Heart right ventricle (tissue), 16 donors: Measurements from ENCODE around the gene KIF2A. TPM values are rescaled to one million over a fixed set of nuclear protein-coding genes. Genes with fewer than 3 reads are reported as not detected.

Experiments used
- ATAC-seq, 8 donors: fragments of 200-7000 bp; cut with Tn5 transposase; one replicate each; pipeline ENCODE4 v1.9.1; 2020; ENCODE audit warnings: mild to moderate bottlenecking in 8 of 8, moderate library complexity in 8 of 8, moderate number of reproducible peaks in 1 of 8
- DNase-seq, 2 donors: peaks; one replicate each; pipeline ENCODE4 v3.0.0-alpha.2; 2020
- H3K27ac ChIP-seq, 10 donors: fragments of 200-600 bp; sonication (generic) in 2 of 10; one replicate each; pipeline versions ENCODE4 v1.5.0 to v1.8.0; 2020 to 2022; ENCODE audit warnings: mild to moderate bottlenecking in 3 of 10
- H3K27me3 ChIP-seq, 7 donors: fragments of 200-600 bp; one replicate each; pipeline ENCODE4 v1.8.0; 2021 to 2022; ENCODE audit warnings: mild to moderate bottlenecking in 2 of 7
- H3K36me3 ChIP-seq, 9 donors: fragments of 200-600 bp; sonication (generic) in 1 of 9; one replicate each; pipeline versions ENCODE4 v1.5.0 to v1.8.0; 2020 to 2022; ENCODE audit warnings: mild to moderate bottlenecking in 2 of 9
- H3K4me1 ChIP-seq, 9 donors: fragments of 200-600 bp; sonication (generic) in 1 of 9; one replicate each; pipeline versions ENCODE4 v1.5.0 to v1.8.0; 2020 to 2022; ENCODE audit warnings: mild to moderate bottlenecking in 4 of 9
- H3K4me3 ChIP-seq, 10 donors: fragments of 200-600 bp; sonication (generic) in 2 of 10; one replicate each; pipeline versions ENCODE4 v1.5.0 to v1.8.0; 2020 to 2022; ENCODE audit warnings: mild to moderate bottlenecking in 7 of 10, moderate library complexity in 2 of 10
- H3K9me3 ChIP-seq, 11 donors: fragments of 200-600 bp in 10 of 11; sonication (generic) in 2 of 11; one replicate each; pipeline versions ENCODE4 v1.5.0 to v1.8.0; 2013 to 2022; ENCODE audit warnings: mild to moderate bottlenecking in 2 of 11, control low read depth in 1 of 11, moderate library complexity in 1 of 11
- WGBS, 2 donors: extraction: QIAGEN DNeasy Blood & Tissue Kit; methylation state at CpG; one replicate each; pipeline ENCODE4 v1.1.7; 2013; ENCODE audit warnings: inconsistent platforms in 1 of 2; 5-methylcytosine and 5-hydroxymethylcytosine counted together
- intact Hi-C, 10 donors: fragments of 100-400 bp; cut with DNase I; formaldehyde crosslinking; loops; one replicate each; pipeline versions ENCODE4 v1.11.1 to v1.14.2; 2022
- polyA plus RNA-seq, 2 donors: library from polyadenylated mRNA; stranded (reverse); fragments of 200-250 nt; gene quantifications; one replicate each; pipeline ENCODE4 v1.2.3, GENCODE V29; 2013
- total RNA-seq, 10 donors: library from RNA; stranded (reverse); fragmentation: NEBNext Ultra II Directional in 3 of 10; extraction: Animal tissue kit (Norgen Biotek cat#: 25700) in 3 of 10; gene quantifications; one replicate each; pipeline versions ENCODE4 v1.2.1 to v1.2.4, GENCODE V29; 2021 to 2023
- TF ChIP-seq, protein P1 (sequence below), 9 donors: fragments of 200-600 bp; sonication (generic) in 2 of 9; IDR thresholded peaks; one replicate each; pipeline versions ENCODE4 v1.5.0 to v1.8.0; 2021 to 2022; ENCODE audit warnings: antibody characterized with exemption in 9 of 9, mild to moderate bottlenecking in 5 of 9, moderate library complexity in 1 of 9
- donor health status: Arrhythmogenic right ventricular cardiomyopathy.
- donor health status: ischemic (EF 13 %, LVEDD 7.1; RV severe dilation, severe dysfunction).
- donor health status: healthy with polysubstance abuse.
- donor health status: DM: no; HTN: yes; CAD: no.
- donor health status: DM: no; HTN: no; CAD: no.
- donor health status: ischemic (EF 25% LVEDD 6.9; RV normal size, moderate dysfunction).
- donor health status: ischemic (EF 25% LVEDD 5.7; RV mildly dilated, moderate dysfunction).
- donor health status: healthy.
- donor health status: DM: yes; HTN: yes; CAD: no.
- donor health status: Ischemic cardiomyopathy.
- donor health status: ischemic (EF 35%, LVEDD 5.7; RV mildly dilated, moderate dysfunction).
- donor health status: nonischemic (EF 11% LVEDD 7.7; RV severe dilation, severe dysfunction).
- donor health status: DM: yes; HTN: yes; CAD: no.
- donor health status: PGD.
- donor health status: ischemic (EF 29% LVEDD 5.4; RV normal size, mild dysfunction).
- donor health status: nonischemic (EF 23%, LVEDD 6.1; RV moderate dilation, normal function).

KIF2A gene
- total and polyA plus RNA-seq, 12 donors = 1.5 to 17.1 (median 11.1) TPM

DNA sequence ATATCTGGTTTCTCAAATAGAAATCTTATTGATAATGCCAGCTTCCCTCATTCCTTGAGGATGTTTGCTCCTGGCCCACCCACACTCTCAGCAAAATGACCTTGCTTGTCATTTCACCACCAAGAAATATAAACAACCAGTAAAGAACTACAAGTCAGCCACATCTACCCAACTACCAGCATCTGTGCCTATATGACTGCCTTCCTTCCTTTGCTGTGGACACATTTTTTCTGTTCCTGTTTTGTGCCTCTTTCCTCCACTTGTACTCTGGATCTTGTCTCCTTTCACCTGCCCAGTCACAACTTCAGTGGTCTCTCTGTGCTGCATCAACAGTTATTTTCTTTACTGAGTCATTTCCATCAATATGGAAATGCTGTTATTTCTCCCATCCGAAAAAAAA, 20.3 kb downstream of the KIF2A start:
- peaks cover 0 to 10% (median 0%) of the 10 kb centered on the region in 9 donors for H3K36me3 ChIP-seq
- H3K27me3 ChIP-seq = no peaks in the 10 kb centered on the region
- WGBS, 2 donors = 86 to 93% methylated on average over 1 of the region's 1 CpG
- H3K4me3 ChIP-seq = no peak overlapping the region
- DNase-seq (no peak), ATAC-seq (no peak)
- H3K27ac ChIP-seq = no peak overlapping the region
- intact Hi-C loops = no loop called here
- no peaks in the 10 kb centered on the region for H3K9me3 ChIP-seq
- TF ChIP-seq, protein P1, sequence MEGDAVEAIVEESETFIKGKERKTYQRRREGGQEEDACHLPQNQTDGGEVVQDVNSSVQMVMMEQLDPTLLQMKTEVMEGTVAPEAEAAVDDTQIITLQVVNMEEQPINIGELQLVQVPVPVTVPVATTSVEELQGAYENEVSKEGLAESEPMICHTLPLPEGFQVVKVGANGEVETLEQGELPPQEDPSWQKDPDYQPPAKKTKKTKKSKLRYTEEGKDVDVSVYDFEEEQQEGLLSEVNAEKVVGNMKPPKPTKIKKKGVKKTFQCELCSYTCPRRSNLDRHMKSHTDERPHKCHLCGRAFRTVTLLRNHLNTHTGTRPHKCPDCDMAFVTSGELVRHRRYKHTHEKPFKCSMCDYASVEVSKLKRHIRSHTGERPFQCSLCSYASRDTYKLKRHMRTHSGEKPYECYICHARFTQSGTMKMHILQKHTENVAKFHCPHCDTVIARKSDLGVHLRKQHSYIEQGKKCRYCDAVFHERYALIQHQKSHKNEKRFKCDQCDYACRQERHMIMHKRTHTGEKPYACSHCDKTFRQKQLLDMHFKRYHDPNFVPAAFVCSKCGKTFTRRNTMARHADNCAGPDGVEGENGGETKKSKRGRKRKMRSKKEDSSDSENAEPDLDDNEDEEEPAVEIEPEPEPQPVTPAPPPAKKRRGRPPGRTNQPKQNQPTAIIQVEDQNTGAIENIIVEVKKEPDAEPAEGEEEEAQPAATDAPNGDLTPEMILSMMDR (IDR thresholded peaks at IDR 0.05) = no peak
- peaks cover 0 to 9% (median 3%) of the 10 kb centered on the region in 9 donors for H3K4me1 ChIP-seq

DNA sequence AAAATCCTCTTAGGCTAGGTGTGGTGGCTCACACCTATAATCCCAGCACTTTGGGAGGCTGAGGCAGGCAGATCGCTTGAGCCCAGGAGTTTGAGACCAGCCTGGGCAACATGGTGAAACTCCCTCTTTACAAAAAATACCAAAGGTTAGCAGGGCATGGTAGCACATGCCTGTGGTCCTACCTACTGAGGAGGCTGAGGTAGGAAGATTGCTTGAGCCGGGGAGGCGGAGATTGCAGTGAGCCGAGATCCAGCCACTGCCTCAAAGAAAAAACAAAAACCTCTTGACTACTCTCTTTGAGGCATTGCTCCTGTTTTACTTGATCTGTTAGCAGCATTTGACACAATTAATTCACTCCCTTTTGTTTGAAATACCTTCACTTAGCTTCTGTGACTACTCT, 20.7 kb downstream of the KIF2A start:
- Histone ChIP-seq H3K36me3 (peaks cover 0 to 8% (median 0%) of the 10 kb centered on the region in 9 donors), H3K27ac (no peak overlapping the region), H3K4me3 (no peak overlapping the region), H3K27me3 (no peaks in the 10 kb centered on the region), H3K9me3 (no peaks in the 10 kb centered on the region), H3K4me1 (peaks cover 0 to 13% (median 4%) of the 10 kb centered on the region in 9 donors)
- DNase-seq (no peak), ATAC-seq (no peak)
- intact Hi-C loops = no loop called here
- WGBS, 2 donors = 95 to 97% methylated on average over 4 of the region's 4 CpGs
- TF ChIP-seq, protein P1 (IDR thresholded peaks at IDR 0.05) = no peak

DNA sequence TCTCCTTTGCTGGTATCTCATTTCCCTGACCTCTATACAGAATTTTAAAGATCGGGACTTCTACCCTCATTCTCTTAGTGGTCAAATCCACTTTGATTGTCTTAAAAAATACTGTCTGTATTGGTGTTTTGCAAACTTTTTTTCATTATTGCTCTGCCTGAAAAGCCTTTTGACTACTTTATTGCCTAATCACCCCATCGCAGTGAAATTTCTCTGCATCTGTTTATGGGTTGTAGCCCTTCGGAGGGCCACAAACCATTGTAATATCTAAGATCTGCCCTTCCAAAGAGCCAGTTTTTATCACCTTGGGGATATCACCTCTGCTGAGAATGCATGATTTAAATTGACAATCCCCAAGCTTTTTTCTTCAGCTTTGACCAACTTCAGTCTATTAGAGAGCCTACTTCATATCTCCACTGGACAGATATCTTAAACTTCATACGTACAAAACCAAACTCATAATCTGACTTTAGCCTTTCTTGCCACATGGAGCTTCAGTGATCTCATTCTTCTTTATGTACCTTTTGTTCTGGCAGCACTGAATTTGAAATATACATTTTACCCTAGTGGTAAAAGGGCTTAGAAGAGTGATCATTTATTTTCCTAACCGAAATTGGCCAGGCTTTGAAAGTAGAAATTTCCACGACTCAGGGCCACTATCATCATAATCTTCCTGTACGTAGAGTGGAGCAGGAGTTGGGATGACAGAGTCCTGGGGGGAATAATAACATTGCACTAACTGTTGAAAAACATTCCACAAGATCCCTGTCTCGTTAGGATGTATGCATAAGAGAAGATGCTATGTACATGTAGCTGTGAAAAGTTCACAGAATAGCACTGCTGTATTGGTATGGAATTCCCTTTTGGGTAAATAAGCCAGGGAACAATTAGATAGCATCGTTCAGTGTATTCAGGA, 21.4 kb downstream of the KIF2A start:
- Histone ChIP-seq H3K4me1 (peaks cover 0 to 17% (median 4%) of the 10 kb centered on the region in 9 donors), H3K4me3 (no peak overlapping the region), H3K27me3 (no peaks in the 10 kb centered on the region), H3K9me3 (no peaks in the 10 kb centered on the region), H3K36me3 (peaks cover 0 to 7% (median 0%) of the 10 kb centered on the region in 9 donors), H3K27ac (no peak overlapping the region)
- DNase-seq (no peak), ATAC-seq (no peak)
- intact Hi-C loops = no loop called here
- TF ChIP-seq, protein P1 (IDR thresholded peaks at IDR 0.05) = no peak
- WGBS, 2 donors = 78 to 80% methylated on average over 9 of the region's 9 CpGs

DNA sequence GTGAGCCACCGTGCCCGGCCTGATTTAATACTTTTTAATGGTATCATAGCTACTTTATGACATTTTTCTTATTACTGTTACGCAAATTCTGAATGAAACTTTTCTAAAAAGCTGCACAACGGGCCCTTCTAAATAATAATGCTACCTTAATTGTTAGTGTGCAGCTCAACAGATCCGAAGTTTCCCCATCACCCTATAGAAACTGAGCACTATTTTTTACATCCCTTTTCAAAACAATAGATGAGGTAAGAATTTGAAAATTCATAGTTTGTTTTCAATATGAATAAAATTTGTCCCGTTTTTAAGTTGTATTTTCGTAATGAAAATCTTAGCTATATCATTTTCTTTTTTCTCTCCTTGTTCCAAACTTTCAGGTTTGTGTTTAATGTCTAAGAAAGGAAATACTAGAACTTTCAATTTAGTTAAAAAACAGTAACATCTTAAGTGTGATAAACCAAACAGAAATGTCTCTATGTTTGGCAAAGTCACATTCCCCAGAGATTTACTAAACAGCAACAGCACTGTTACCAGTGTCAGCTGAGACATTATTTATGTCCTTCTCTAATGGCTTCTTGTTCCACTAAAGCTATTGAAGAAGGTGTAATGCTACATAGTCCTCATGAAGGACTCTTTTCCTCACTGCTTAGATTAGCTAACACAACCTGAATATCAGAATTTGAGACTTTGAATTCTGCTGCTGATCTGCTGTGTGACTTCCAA, 22.9 kb downstream of the KIF2A start:
- no peak overlapping the region for H3K27ac ChIP-seq
- ATAC-seq = no peak
- intact Hi-C loops = no loop called here
- H3K4me3 ChIP-seq = no peak overlapping the region
- H3K4me1 ChIP-seq = peaks cover 0 to 25% (median 12%) of the 10 kb centered on the region in 9 donors
- H3K9me3 ChIP-seq = no peaks in the 10 kb centered on the region
- TF ChIP-seq, protein P1 (IDR thresholded peaks at IDR 0.05) = no peak
- WGBS, 2 donors = 86 to 92% methylated on average over 7 of the region's 7 CpGs
- peaks cover 0 to 6% (median 0%) of the 10 kb centered on the region in 9 donors for H3K36me3 ChIP-seq
- DNase-seq = no peak
- H3K27me3 ChIP-seq = no peaks in the 10 kb centered on the region
